ENCODE data around the gene WDR55. TPM values are rescaled to one million over a fixed set of nuclear protein-coding genes. Genes with fewer than 3 reads are reported as not detected.
"Not testable (repeated sequence)": the region's sequence is repeated elsewhere in the genome, so short reads cannot be mapped to it uniquely, and the experiment has no call there.

Gene WDR55
- total and polyA plus RNA-seq, 3 donors from 2014 or later = 11.7 to 21.1 (median 17.6) TPM

- Histone ChIP-seq H3K4me1 (no peaks in the 10 kb centered on the region), H3K4me3 (peak overlapping the region in 1 of 2 donors; percentile 4), H3K27me3 (no peaks in the 10 kb centered on the region), H3K36me3 (ENCODE audit: low read depth, missing control alignments) (no peaks in the 10 kb centered on the region), H3K27ac (no peak overlapping the region), H3K9me3 (no peaks in the 10 kb centered on the region)
- intact Hi-C loops (cut with DNase I; ENCODE audit: low total_unique reads) = loop anchor here (10.0 kb wide), 1 partner anchor 343 kb away; no protein-coding TSS in a partner anchor
- 64 to 74% methylated on average over 7 of the region's 7 CpGs for WGBS, 2 donors
- DNase-seq = no peak
- TF ChIP-seq POLR2A (IDR thresholded peaks at IDR 0.05) (no peak), CTCF (IDR thresholded peaks at IDR 0.05) (no peak)
These were observed 53.5 kb downstream of the WDR55 start for GRCh38 chr5:140718266-140718592.

GRCh38 chr5:140720738-140721137 lies 56.0 kb downstream of the WDR55 start:
- intact Hi-C loops (cut with DNase I; ENCODE audit: low total_unique reads); H3K9me3 ChIP-seq; DNase-seq; H3K36me3 ChIP-seq (ENCODE audit: low read depth, missing control alignments); H3K27me3 ChIP-seq; H3K4me3 ChIP-seq; H3K4me1 ChIP-seq; H3K27ac ChIP-seq: not testable (repeated sequence)
- 35 to 46% methylated on average over 6 of the region's 6 CpGs for WGBS, 2 donors

GRCh38 chr5:140721395-140721794 lies 56.7 kb downstream of the WDR55 start:
- H3K4me1 ChIP-seq; DNase-seq; intact Hi-C loops (cut with DNase I; ENCODE audit: low total_unique reads); H3K27ac ChIP-seq; H3K9me3 ChIP-seq; H3K4me3 ChIP-seq; H3K36me3 ChIP-seq (ENCODE audit: low read depth, missing control alignments); H3K27me3 ChIP-seq: not testable (repeated sequence)
- 58 to 72% methylated on average over 5 of the region's 5 CpGs for WGBS, 2 donors

Small RNAs within 50 kb of the gene (microRNA-seq; reads per million reads assigned to microRNA genes)
- gene MIR3655 (ENCODE audit: borderline number of aligned reads in 2 of 2, borderline replicate concordance in 1 of 2) = 2.8 to 4.9 reads per million in 2 donors

Small RNAs within 50 kb of the gene (small RNA-seq; reads per million reads assigned to genes)
- 12.8 to 13.9 reads per million in 2 donors for gene VTRNA1-1
- gene VTRNA1-2 = 3.0 to 5.8 reads per million in 2 donors

Other genes starting within 250 kb of the WDR55 start
- gene EIF4EBP3, start 117.2 kb upstream of the WDR55 start, total RNA-seq = 10 to 100 TPM; 11.7 to 14.0 TPM
- gene EIF4EBP3, start 117.2 kb upstream of the WDR55 start, polyA plus RNA-seq (ENCODE audit: insufficient read depth, low read depth, low replicate concordance) = 47.3 TPM
- 10 to 100 TPM; 43.1 to 51.3 TPM for gene SRA1, start 107.4 kb upstream of the WDR55 start, total RNA-seq
- 49.0 TPM for gene SRA1, start 107.4 kb upstream of the WDR55 start, polyA plus RNA-seq (ENCODE audit: insufficient read depth, low read depth, low replicate concordance)
- gene APBB3, start 100.3 kb upstream of the WDR55 start, total RNA-seq = 100 to 1,000 TPM; 122 to 129 TPM
- gene APBB3, start 100.3 kb upstream of the WDR55 start, polyA plus RNA-seq (ENCODE audit: insufficient read depth, low read depth, low replicate concordance) = 73.1 TPM
- gene SLC35A4, start 100.1 kb upstream of the WDR55 start, total RNA-seq = 100 to 1,000 TPM in 1 of 2 donors, 10 to 100 TPM in 1; 84.3 to 105 TPM
- gene SLC35A4, start 100.1 kb upstream of the WDR55 start, polyA plus RNA-seq (ENCODE audit: insufficient read depth, low read depth, low replicate concordance) = 97.0 TPM
- 10 to 100 TPM; 23.7 to 41.1 TPM for gene CD14, start 31.7 kb upstream of the WDR55 start, total RNA-seq
- 40.5 TPM for gene CD14, start 31.7 kb upstream of the WDR55 start, polyA plus RNA-seq (ENCODE audit: insufficient read depth, low read depth, low replicate concordance)
- 100 to 1,000 TPM in 1 of 2 donors, 10 to 100 TPM in 1; 58.0 to 103 TPM for gene TMCO6, start 25.5 kb upstream of the WDR55 start, total RNA-seq
- 34.5 TPM for gene TMCO6, start 25.5 kb upstream of the WDR55 start, polyA plus RNA-seq (ENCODE audit: insufficient read depth, low read depth, low replicate concordance)
- 100 to 1,000 TPM in 1 of 2 donors, 10 to 100 TPM in 1; 82.6 to 109 TPM for gene NDUFA2, start 17.3 kb upstream of the WDR55 start, total RNA-seq
- gene NDUFA2, start 17.3 kb upstream of the WDR55 start, polyA plus RNA-seq (ENCODE audit: insufficient read depth, low read depth, low replicate concordance) = 116 TPM
- 100 to 1,000 TPM; 160 to 192 TPM for gene IK, start 17.1 kb upstream of the WDR55 start, total RNA-seq
- gene IK, start 17.1 kb upstream of the WDR55 start, polyA plus RNA-seq (ENCODE audit: insufficient read depth, low read depth, low replicate concordance) = 187 TPM
- gene DND1, start 8.7 kb downstream of the WDR55 start, total RNA-seq = 10 to 100 TPM; 31.8 to 47.2 TPM
- 21.8 TPM for gene DND1, start 8.7 kb downstream of the WDR55 start, polyA plus RNA-seq (ENCODE audit: insufficient read depth, low read depth, low replicate concordance)
- 10 to 100 TPM; 58.7 to 63.9 TPM for gene HARS1, start 26.5 kb downstream of the WDR55 start, total RNA-seq
- 73.4 TPM for gene HARS1, start 26.5 kb downstream of the WDR55 start, polyA plus RNA-seq (ENCODE audit: insufficient read depth, low read depth, low replicate concordance)
- 10 to 100 TPM; 40.2 to 43.1 TPM for gene HARS2, start 26.6 kb downstream of the WDR55 start, total RNA-seq
- gene HARS2, start 26.6 kb downstream of the WDR55 start, polyA plus RNA-seq (ENCODE audit: insufficient read depth, low read depth, low replicate concordance) = 30.8 TPM
- gene ZMAT2, start 35.5 kb downstream of the WDR55 start, total RNA-seq = 10 to 100 TPM; 28.5 to 30.2 TPM
- 50.5 TPM for gene ZMAT2, start 35.5 kb downstream of the WDR55 start, polyA plus RNA-seq (ENCODE audit: insufficient read depth, low read depth, low replicate concordance)
- 1 to 10 TPM; 1.7 to 2.6 TPM for gene PCDHA1, start 121.2 kb downstream of the WDR55 start, total RNA-seq
- 1.8 TPM for gene PCDHA1, start 121.2 kb downstream of the WDR55 start, polyA plus RNA-seq (ENCODE audit: insufficient read depth, low read depth, low replicate concordance)
- 1 to 10 TPM; 1.0 to 1.3 TPM for gene PCDHA2, start 129.9 kb downstream of the WDR55 start, total RNA-seq
- gene PCDHA2, start 129.9 kb downstream of the WDR55 start, polyA plus RNA-seq (ENCODE audit: insufficient read depth, low read depth, low replicate concordance) = 0.57 TPM
- 1 to 10 TPM in 1 of 2 donors, under 1 TPM in 1; 0.79 to 2.0 TPM for gene PCDHA3, start 136.2 kb downstream of the WDR55 start, total RNA-seq
- 0.74 TPM for gene PCDHA3, start 136.2 kb downstream of the WDR55 start, polyA plus RNA-seq (ENCODE audit: insufficient read depth, low read depth, low replicate concordance)
- gene PCDHA4, start 142.2 kb downstream of the WDR55 start, total RNA-seq = 1 to 10 TPM; 3.4 to 4.5 TPM
- 1.3 TPM for gene PCDHA4, start 142.2 kb downstream of the WDR55 start, polyA plus RNA-seq (ENCODE audit: insufficient read depth, low read depth, low replicate concordance)
- gene PCDHA5, start 156.7 kb downstream of the WDR55 start, total RNA-seq = 1 to 10 TPM; 1.0 to 1.7 TPM
- gene PCDHA5, start 156.7 kb downstream of the WDR55 start, polyA plus RNA-seq (ENCODE audit: insufficient read depth, low read depth, low replicate concordance) = 0.21 TPM
- gene PCDHA6, start 163.1 kb downstream of the WDR55 start, total RNA-seq = 1 to 10 TPM; 2.3 to 4.6 TPM
- 0.88 TPM for gene PCDHA6, start 163.1 kb downstream of the WDR55 start, polyA plus RNA-seq (ENCODE audit: insufficient read depth, low read depth, low replicate concordance)
- gene PCDHA7, start 169.4 kb downstream of the WDR55 start, total RNA-seq = 1 to 10 TPM; 2.7 to 3.8 TPM
- 0.78 TPM for gene PCDHA7, start 169.4 kb downstream of the WDR55 start, polyA plus RNA-seq (ENCODE audit: insufficient read depth, low read depth, low replicate concordance)
- 1 to 10 TPM; 1.2 to 1.9 TPM for gene PCDHA8, start 176.3 kb downstream of the WDR55 start, total RNA-seq
- gene PCDHA8, start 176.3 kb downstream of the WDR55 start, polyA plus RNA-seq (ENCODE audit: insufficient read depth, low read depth, low replicate concordance) = 0.24 TPM
- 1 to 10 TPM; 2.0 to 2.3 TPM for gene PCDHA9, start 183.5 kb downstream of the WDR55 start, total RNA-seq
- gene PCDHA9, start 183.5 kb downstream of the WDR55 start, polyA plus RNA-seq (ENCODE audit: insufficient read depth, low read depth, low replicate concordance) = 1.1 TPM
- 1 to 10 TPM; 3.3 to 4.4 TPM for gene PCDHA10, start 191.0 kb downstream of the WDR55 start, total RNA-seq
- 0.95 TPM for gene PCDHA10, start 191.0 kb downstream of the WDR55 start, polyA plus RNA-seq (ENCODE audit: insufficient read depth, low read depth, low replicate concordance)
- 1 to 10 TPM; 2.9 to 4.6 TPM for gene PCDHA11, start 204.1 kb downstream of the WDR55 start, total RNA-seq
- 2.7 TPM for gene PCDHA11, start 204.1 kb downstream of the WDR55 start, polyA plus RNA-seq (ENCODE audit: insufficient read depth, low read depth, low replicate concordance)
- 1 to 10 TPM; 4.0 to 4.3 TPM for gene PCDHA12, start 210.4 kb downstream of the WDR55 start, total RNA-seq
- gene PCDHA12, start 210.4 kb downstream of the WDR55 start, polyA plus RNA-seq (ENCODE audit: insufficient read depth, low read depth, low replicate concordance) = 1.9 TPM
- gene PCDHA13, start 217.2 kb downstream of the WDR55 start, total RNA-seq = 1 to 10 TPM; 4.4 to 4.7 TPM
- 1.8 TPM for gene PCDHA13, start 217.2 kb downstream of the WDR55 start, polyA plus RNA-seq (ENCODE audit: insufficient read depth, low read depth, low replicate concordance)